SU-DHL-6 (cell line): Measurements from ENCODE around the gene SLC19A1.

Source experiments
- CTCF ChIP-seq: fragments of 200-600 bp; sonication (generic); IDR thresholded peaks from one replicate; pipeline ENCODE4 v1.5.1; 2017; ENCODE audit warnings: antibody characterized with exemption, mild to moderate bottlenecking, low read length, moderate library complexity; ENCODE audit not compliant: insufficient read depth, poor library complexity, severe bottlenecking
- EZH2phosphoT487 ChIP-seq: fragments of 200-600 bp; sonication (generic), shearing (Covaris generic); conservative IDR thresholded peaks from 2 replicates; pipeline ENCODE4 v1.6.1; 2018; ENCODE audit warnings: mild to moderate bottlenecking, antibody characterized with exemption, low read length, moderate library complexity, mixed read lengths

DNA sequence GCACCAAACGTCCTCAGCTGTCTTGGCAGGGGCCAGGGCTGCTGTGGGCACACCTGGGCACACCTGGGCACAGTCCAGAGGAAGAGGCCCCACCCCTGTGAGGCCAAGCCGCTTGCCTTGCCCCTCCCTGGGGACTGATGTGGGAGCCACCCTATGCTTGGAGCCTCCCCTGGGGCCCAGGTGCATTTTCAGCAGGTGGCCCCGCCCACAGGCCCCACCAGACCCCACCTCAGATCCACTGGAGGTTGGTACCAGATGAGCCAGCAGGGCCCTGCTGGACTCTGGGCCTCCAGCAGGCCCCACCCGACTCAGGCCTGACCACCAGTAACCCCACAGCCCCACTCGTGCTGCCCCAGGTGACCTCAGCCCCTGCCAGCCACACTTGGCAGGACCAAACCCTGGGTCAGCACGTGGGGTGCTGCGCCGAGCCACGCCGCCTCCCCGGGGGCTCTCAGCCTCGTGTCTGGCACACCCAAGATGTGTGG is 8.8 kb downstream of the SLC19A1 start:
- TF ChIP-seq CTCF (no peak), EZH2phosphoT487 (no peak)
